K562 (cell line): Measurements from ENCODE around the gene PTH1R. TPM values are rescaled to one million over a fixed set of nuclear protein-coding genes. Genes with fewer than 3 reads are reported as not detected.

ENCODE experiments used
- ATAC-seq: fragments of 200-7000 bp; cut with Tn5 transposase; 3 replicates; pipeline ENCODE4 v1.9.1; 2020; ENCODE audit warnings: moderate library complexity
- BruUV-seq: library from RNA; stranded (reverse); fragments of 400-500 nt; replicated peaks from 2 replicates; lab custom pipeline; 2021; lab: Mats Ljungman, UMichigan
- CTCF ChIA-PET: fragments of 300-600 bp; formaldehyde crosslinking; extraction: SDS; loops from one replicate; lab custom pipeline; 2021; ENCODE audit warnings: low intra/inter-chr PET ratio; lab: Yijun Ruan, JAX
- POLR2A ChIA-PET: fragments of 300-600, 350-650 bp; sonication (Branson Sonifier 250); formaldehyde crosslinking; extraction: SDS; loops from one replicate; lab custom pipeline; 2021; ENCODE audit warnings: antibody characterized with exemption, inconsistent platforms; lab: Yijun Ruan, JAX
- DNase-seq, 4 experiments: peaks; one replicate each; pipeline versions ENCODE4 v3.0.0 to v3.0.0-alpha.2; 2011 to 2018; ENCODE audit warnings: low spot score in 3 of 4, mixed read lengths in 3 of 4; ENCODE audit errors: extremely low read depth in 1 of 4
- FAIRE-seq: peaks from 2 replicates; lab custom pipeline; 2011; peaks lifted over from hg19 to GRCh38; lab: Jason Lieb, UNC
- H2AFZ ChIP-seq: 2 replicates; pipeline ENCODE4 v1.6.0; 2011; ENCODE audit warnings: low read depth, low read length, control low read depth, inconsistent platforms
- H3K27ac ChIP-seq: fragments of 200-600 bp; 3 replicates; pipeline ENCODE4 v1.8.0; 2011; ENCODE audit warnings: low read depth, mild to moderate bottlenecking, control low read depth, inconsistent platforms, low read length, moderate library complexity, mixed read lengths; ENCODE audit errors: extremely low read depth
- H3K27me3 ChIP-seq, 2 experiments: fragments of 300-600 bp in 1 of 2; 2 replicates in 1 of 2; 3 replicates in 1 of 2; pipeline versions ENCODE4 v1.6.0 to v1.8.0; 2011; ENCODE audit warnings: inconsistent platforms in 2 of 2, low read length in 2 of 2, mild to moderate bottlenecking in 1 of 2, mixed read lengths in 1 of 2, moderate library complexity in 1 of 2; ENCODE audit not compliant: control insufficient read depth in 2 of 2, insufficient read depth in 2 of 2
- H3K36me3 ChIP-seq: fragments of 300-600 bp; 3 replicates; pipeline ENCODE4 v1.8.0; 2011; ENCODE audit warnings: mild to moderate bottlenecking, low read length, inconsistent platforms; ENCODE audit not compliant: control insufficient read depth, insufficient read depth
- H3K4me1 ChIP-seq, 2 experiments: fragments of 200-600 bp in 1 of 2; replicated peaks in 1 of 2; 2 replicates in 1 of 2; 3 replicates in 1 of 2; pipeline versions ENCODE4 v1.5.1 to v1.8.0; 2011; ENCODE audit warnings: inconsistent platforms in 2 of 2, low read length in 2 of 2, mild to moderate bottlenecking in 1 of 2, mixed read lengths in 1 of 2, moderate library complexity in 1 of 2; ENCODE audit not compliant: control insufficient read depth in 2 of 2, insufficient read depth in 2 of 2
- H3K4me2 ChIP-seq: 2 replicates; pipeline ENCODE4 v1.6.1; 2011; ENCODE audit warnings: low read length, control low read depth, inconsistent platforms, mixed read lengths; ENCODE audit not compliant: insufficient read depth
- H3K4me3 ChIP-seq: fragments of 200-600 bp; sonication (generic), shearing (Covaris generic); 2 replicates; pipeline ENCODE4 v1.5.1; 2016; ENCODE audit warnings: control low read depth, inconsistent platforms
- H3K79me2 ChIP-seq: fragments of 200-600 bp; 3 replicates; pipeline ENCODE4 v1.8.0; 2011; ENCODE audit warnings: low read length, inconsistent platforms; ENCODE audit not compliant: control insufficient read depth, insufficient read depth
- H3K9ac ChIP-seq, 2 experiments: 2 replicates each; pipeline versions ENCODE4 v1.6.0 to v1.6.1; 2011; ENCODE audit warnings: low read depth in 2 of 2, low read length in 2 of 2, control low read depth in 1 of 2, inconsistent platforms in 1 of 2, mild to moderate bottlenecking in 1 of 2, mixed read lengths in 1 of 2; ENCODE audit not compliant: insufficient read depth in 1 of 2
- H3K9me1 ChIP-seq: one replicate; pipeline ENCODE4 v1.6.0; 2011; ENCODE audit warnings: inconsistent platforms, mild to moderate bottlenecking, low read length, moderate library complexity; ENCODE audit not compliant: control insufficient read depth, insufficient read depth
- H3K9me3 ChIP-seq: replicated peaks from 2 replicates; pipeline ENCODE4 v1.5.1; 2011; ENCODE audit warnings: low read depth, low read length, inconsistent platforms; ENCODE audit not compliant: control insufficient read depth, insufficient read depth
- H4K20me1 ChIP-seq: replicated peaks from 2 replicates; pipeline ENCODE4 v1.6.1; 2011; ENCODE audit warnings: low read length, inconsistent platforms, mixed read lengths; ENCODE audit not compliant: control insufficient read depth, insufficient read depth
- ATF2 ChIP-seq: sonication (generic); formaldehyde crosslinking; IDR thresholded peaks from 2 replicates; pipeline ENCODE4 v1.8.1; 2022; ENCODE audit warnings: missing genetic modification reagents
- CAMTA2 ChIP-seq: fragments of 250-450 bp; sonication (Bioruptor Pico); conservative IDR thresholded peaks from 2 replicates; pipeline ENCODE4 v1.5.1; 2022
- CBX2 ChIP-seq: fragments of 200-600 bp; sonication (generic); IDR thresholded peaks from one replicate; pipeline ENCODE4 v1.6.1; 2012; ENCODE audit warnings: mild to moderate bottlenecking, low read length, inconsistent platforms; ENCODE audit not compliant: insufficient read depth, poor library complexity, severe bottlenecking
- CREBBP ChIP-seq: IDR thresholded peaks from one replicate; pipeline ENCODE4 v1.6.1; 2012; ENCODE audit warnings: low read depth, mild to moderate bottlenecking, control low read depth, inconsistent platforms, low read length
- KAT7 ChIP-seq: sonication (generic); formaldehyde crosslinking; IDR thresholded peaks from 2 replicates; pipeline ENCODE4 v1.8.0; 2022; ENCODE audit warnings: missing genetic modification reagents, mild to moderate bottlenecking, borderline replicate concordance
- NR4A1 ChIP-seq, 2 experiments: fragments of 250-450 bp in 1 of 2; fragments of 450-650 bp in 1 of 2; sonication (Bioruptor Pico) in 1 of 2; IDR thresholded peaks; 2 replicates each; pipeline versions ENCODE4 v1.4.0 to v1.6.1; 2016 to 2020; ENCODE audit warnings: mild to moderate bottlenecking in 2 of 2, missing compliant biosample characterization in 1 of 2, missing genetic modification characterization in 1 of 2, moderate library complexity in 1 of 2
- POLR2A ChIP-seq: fragments of 450-650 bp; conservative IDR thresholded peaks from 2 replicates; pipeline ENCODE4 v1.6.1; 2016
- RB1 ChIP-seq: fragments of 450-650 bp; IDR thresholded peaks from 2 replicates; pipeline ENCODE4 v1.6.1; 2017; ENCODE audit warnings: low read depth, mild to moderate bottlenecking
- RUNX1 ChIP-seq: sonication (generic); IDR thresholded peaks from 2 replicates; pipeline ENCODE4 v1.6.1; 2016; ENCODE audit warnings: antibody characterized with exemption, low read depth
- STAT5A ChIP-seq: IDR thresholded peaks from 2 replicates; pipeline ENCODE4 v1.6.1; 2012; ENCODE audit warnings: low read length, inconsistent platforms, borderline replicate concordance
- TRIM24 ChIP-seq, 2 experiments: fragments of 450-650 bp; IDR thresholded peaks; 2 replicates each; pipeline ENCODE4 v1.6.1; 2016
- TSHZ1 ChIP-seq: fragments of 250-450 bp; sonication (Bioruptor Pico); IDR thresholded peaks from 2 replicates; pipeline ENCODE4 v1.4.0; 2020; ENCODE audit warnings: mild to moderate bottlenecking, moderate library complexity
- ZBTB5 ChIP-seq: fragments of 450-650 bp; IDR thresholded peaks from 2 replicates; pipeline ENCODE4 v1.6.1; 2017; ENCODE audit warnings: antibody characterized with exemption
- ZNF282 ChIP-seq: sonication (generic); formaldehyde crosslinking; IDR thresholded peaks from 2 replicates; pipeline ENCODE4 v1.8.1; 2023; ENCODE audit warnings: missing genetic modification reagents
- ZNF668 ChIP-seq: fragments of 250-450 bp; sonication (Bioruptor Pico); IDR thresholded peaks from 2 replicates; pipeline ENCODE4 v1.8.0; 2022; ENCODE audit warnings: mild to moderate bottlenecking, inconsistent platforms
- WGBS: fragments of 100-300 bp; shearing (Covaris generic); methylation state at CpG from one replicate; pipeline ENCODE4 v1.1.6; 2016; ENCODE audit warnings: low coverage, mixed read lengths; ENCODE audit not compliant: insufficient coverage; ENCODE audit errors: missing lambda C conversion rate; 5-methylcytosine and 5-hydroxymethylcytosine counted together
- in situ Hi-C: fragments of 300-500 bp; cut with MboI; formaldehyde crosslinking; loops from 4 replicates; pipeline ENCODE4 v1.15.0; 2018; ENCODE audit warnings: inconsistent platforms, mixed read lengths
- intact Hi-C: fragments of 100-400 bp; cut with micrococcal nuclease; formaldehyde crosslinking; loops from 2 replicates; pipeline ENCODE4 v1.14.2; 2022
- polyA plus RNA-seq, 8 experiments: library from polyadenylated mRNA; depleted of rRNA in 4 of 8; stranded (reverse) in 5 of 8; unstranded in 3 of 8; fragments of >200 nt; fragmentation: Nextera tagmentation in 2 of 8; fragmentation: Illumina TruSeq in 1 of 8; extraction: Ambion mirVana in 2 of 8; extraction: Trizol in 1 of 8; gene quantifications; 2 replicates each; pipeline versions ENCODE4 v1.2.1 to v1.2.3, GENCODE V29; 2011 to 2014; ENCODE audit warnings: inconsistent platforms in 1 of 8, missing spikeins in 1 of 8
- total RNA-seq, 7 experiments: library from RNA; depleted of rRNA in 6 of 7; stranded (reverse); fragments of >200 nt in 6 of 7; fragmentation: Illumina TruSeq in 2 of 7; extraction: Trizol in 2 of 7; gene quantifications; 2 replicates each; pipeline versions ENCODE4 v1.2.1 to v1.2.3, GENCODE V29; 2011 to 2021; ENCODE audit warnings: low replicate concordance in 1 of 7

Gene PTH1R
- total and polyA plus RNA-seq, 9 of the 15 experiments (the other 6 are each of a cell fraction or from before 2014, with no cell fraction given): not detected

GRCh38 chr3:46873521-46873920, 4.0 kb upstream of the PTH1R start:
- no peak overlapping the region for H2AFZ ChIP-seq
- FAIRE-seq (no peak), ATAC-seq (no peak), DNase-seq (peak in 1 of 4 experiments; percentile 12)
- no peak overlapping the region for H3K27ac ChIP-seq
- ChIA-PET POLR2A (interaction anchor here (0.5 to 0.6 kb wide), 3 partner anchors 136 to 1112 kb away, joined by 3 to 4 read pairs (median 3); no protein-coding TSS in a partner anchor), CTCF (no interaction called here)
- H3K79me2 ChIP-seq: no peaks in the 10 kb centered on the region
- intact Hi-C loops: no loop called here
- H3K9me1 ChIP-seq: no peaks in the 10 kb centered on the region
- peaks cover 25 to 82% of the 10 kb centered on the region in 2 experiments for H3K27me3 ChIP-seq
- in situ Hi-C loops: no loop called here
- H3K9me3 ChIP-seq: no peaks in the 10 kb centered on the region
- H3K4me2 ChIP-seq: no peak overlapping the region
- TF ChIP-seq RUNX1 (no peak), CREBBP (no peak), TSHZ1 (CRISPR knock-in tag) (no peak), NR4A1 (CRISPR knock-in tag; IDR thresholded peaks at IDR 0.05) (no peak), NR4A1 (tag; IDR thresholded peaks at IDR 0.05) (no peak), STAT5A (no peak), ZNF282 (CRISPR knock-in tag) (no peak), ZNF668 (CRISPR knock-in tag) (no peak), TRIM24 (IDR thresholded peaks at IDR 0.05) (no peak), RB1 (no peak), CAMTA2 (CRISPR knock-in tag) (no peak), ATF2 (CRISPR knock-in tag) (no peak), ZBTB5 (no peak), POLR2A (no peak), KAT7 (CRISPR knock-in tag) (no peak), CBX2 (no peak)
- H3K4me3 ChIP-seq: no peak overlapping the region
- peaks cover 0 to 7% of the 10 kb centered on the region in 2 experiments; a peak in 1 of 5 replicates for H3K4me1 ChIP-seq
- peaks cover 19% of the 10 kb centered on the region for H4K20me1 ChIP-seq
- WGBS: 9% methylated on average over 3 of the region's 5 CpGs
- no peak overlapping the region; a peak in 1 of 4 replicates for H3K9ac ChIP-seq
- H3K36me3 ChIP-seq: no peaks in the 10 kb centered on the region
- no TSS peak for BruUV-seq
